ENCODE measurements around the gene SSC5D.

The SSC5D gene

GRCh38 chr19:55485439-55486011, 2.7 kb upstream of the SSC5D start (continued):
- TF ChIP-seq ZBTB10 (tag by site-specific recombination; IDR thresholded peaks at IDR 0.05) (no peak), ZNF221 (tag by site-specific recombination; IDR thresholded peaks at IDR 0.05; ENCODE audit: borderline replicate concordance) (no peak), ZNF677 (tag by site-specific recombination; IDR thresholded peaks at IDR 0.05) (no peak), ZNF26 (tag by site-specific recombination; IDR thresholded peaks at IDR 0.05) (no peak), CTCF (tag by site-specific recombination; IDR thresholded peaks at IDR 0.05) (peak; percentile 62), ZNF639 (tag by site-specific recombination; IDR thresholded peaks at IDR 0.05) (no peak), ZBTB26 (tag by site-specific recombination; optimal IDR thresholded peaks at IDR 0.05) (no peak), ZNF610 (tag by site-specific recombination; IDR thresholded peaks at IDR 0.05; ENCODE audit: borderline replicate concordance) (no peak), GLIS1 (tag by site-specific recombination; IDR thresholded peaks at IDR 0.05) (peak; percentile 98), ZNF239 (tag by site-specific recombination; IDR thresholded peaks at IDR 0.05) (no peak), AEBP2 (tag by site-specific recombination; IDR thresholded peaks at IDR 0.05; ENCODE audit: borderline replicate concordance) (no peak), EGR2 (tag by site-specific recombination; IDR thresholded peaks at IDR 0.05; ENCODE audit: low read depth) (no peak), ZIC2 (tag by site-specific recombination; IDR thresholded peaks at IDR 0.05) (peak; percentile 65), ZXDB (tag by site-specific recombination; IDR thresholded peaks at IDR 0.05) (no peak), ZNF324 (tag by site-specific recombination; IDR thresholded peaks at IDR 0.05) (no peak), PATZ1 (tag by site-specific recombination; IDR thresholded peaks at IDR 0.05) (peak; percentile 82; the same call in 1 of the 2 replicates), ZNF707 (tag by site-specific recombination; IDR thresholded peaks at IDR 0.05) (no peak), GLIS2 (tag by site-specific recombination; IDR thresholded peaks at IDR 0.05) (peak; percentile 66), PRDM6 (tag by site-specific recombination; IDR thresholded peaks at IDR 0.05) (no peak), ZNF549 (tag by site-specific recombination; IDR thresholded peaks at IDR 0.05) (no peak)
